Measurements from ENCODE around the gene C2orf80. TPM values are rescaled to one million over a fixed set of nuclear protein-coding genes. Genes with fewer than 3 reads are reported as not detected.
"Not testable (repeated sequence)": the region's sequence is repeated elsewhere in the genome, so short reads cannot be mapped to it uniquely, and the experiment has no call there.

C2orf80 gene
- total RNA-seq, 1 donor from 2014 or later = not detected

- DNase-seq = no peak
Measured at GRCh38 chr2:208135794-208136715, 53.8 kb downstream of the C2orf80 start.

GRCh38 chr2:208134928-208135586, 54.8 kb downstream of the C2orf80 start:
- DNase-seq = no peak

- no peak for DNase-seq
Measured at GRCh38 chr2:208130712-208131110, 59.1 kb downstream of the C2orf80 start.

GRCh38 chr2:208129744-208130711, 59.8 kb downstream of the C2orf80 start, which contains the start of gene CRYGC:
CRYGC (minus strand) TSS chr2:208129828; CDS start chr2:208129792, 36 bp downstream.
- no peak for DNase-seq

- DNase-seq = no peak
Measured at GRCh38 chr2:208128136-208128535, 61.7 kb downstream of the C2orf80 start.

GRCh38 chr2:208127090-208127489, 62.7 kb downstream of the C2orf80 start:
- DNase-seq = no peak

GRCh38 chr2:208125251-208125650, 64.6 kb downstream of the C2orf80 start:
- no peak for DNase-seq

GRCh38 chr2:208124013-208124715, 65.7 kb downstream of the C2orf80 start, which contains the start of gene CRYGD:
CRYGD (minus strand) TSS chr2:208124524; CDS start chr2:208124473, 51 bp downstream.
- DNase-seq = not testable (repeated sequence)

- no peak for DNase-seq
Measured at GRCh38 chr2:208122248-208122647, 67.6 kb downstream of the C2orf80 start.

- no peak for DNase-seq
Measured at GRCh38 chr2:208118918-208119317, 70.9 kb downstream of the C2orf80 start.

- not testable (repeated sequence) for DNase-seq
Measured at GRCh38 chr2:208117390-208117789, 72.4 kb downstream of the C2orf80 start.

Other genes starting within 250 kb of the C2orf80 start
- gene PLEKHM3, start 164.5 kb downstream of the C2orf80 start, total RNA-seq = 16.3 TPM
- not detected for gene CRYGD, start 65.5 kb downstream of the C2orf80 start, total RNA-seq
- gene CRYGC, start 60.2 kb downstream of the C2orf80 start, total RNA-seq = not detected
- gene CRYGB, start 43.9 kb downstream of the C2orf80 start, total RNA-seq = not detected
- not detected for gene CRYGA, start 26.4 kb downstream of the C2orf80 start, total RNA-seq
- 70.6 TPM for gene IDH1, start 65.0 kb upstream of the C2orf80 start, total RNA-seq
- 33.3 TPM for gene PIKFYVE, start 76.2 kb upstream of the C2orf80 start, total RNA-seq
- gene PTH2R, start 216.8 kb upstream of the C2orf80 start, total RNA-seq = 0.10 TPM